ENCODE measurements around the gene PSMB2. TPM values are rescaled to one million over a fixed set of nuclear protein-coding genes. Genes with fewer than 3 reads are reported as not detected.
A peak's percentile ranks its signal among the peaks of the same experiment; 100 is the strongest.

Gene PSMB2
- total RNA-seq, 1 experiment from 2014 or later: 86.0 TPM

GRCh38 chr1:35589516-35590427 lies 51.6 kb downstream of the PSMB2 start:
- no peaks in the 10 kb centered on the region for H3K23me2 ChIP-seq (ENCODE audit: insufficient read length, low read depth, low read length, poor library complexity, severe bottlenecking)
- H2BK20ac ChIP-seq (ENCODE audit: low read depth, low read length, poor library complexity, severe bottlenecking): no peak overlapping the region
- no peaks in the 10 kb centered on the region for H3K27me3 ChIP-seq (ENCODE audit: insufficient read depth, low read length)
- no peak overlapping the region for H3K4me2 ChIP-seq (ENCODE audit: insufficient read depth, insufficient read length, low read length)
- peak overlapping the region in 1 of 2 experiments; percentile 15; a peak in 2 of 5 replicates for H3K4me3 Mint-ChIP-seq
- H3K4me1 ChIP-seq (ENCODE audit: insufficient read depth, low read length): no peaks in the 10 kb centered on the region
- no peak overlapping the region for H3K27ac ChIP-seq (ENCODE audit: insufficient read length, low read depth, low read length)
- no peak for DNase-seq
- H3K36me3 Mint-ChIP-seq (ENCODE audit: insufficient read depth in 1 of 3, low read depth in 3 of 3): 0 out of 7 replicates have a peak, but pooled peaks cover 0 to 3% (median 0%) of the 10 kb centered on the region in 3 experiments
- H3K9ac ChIP-seq (ENCODE audit: extremely low read depth, insufficient read length, low read length): no peak overlapping the region
- H3K4me1 Mint-ChIP-seq: peaks cover 5 to 8% of the 10 kb centered on the region in 2 experiments
- peaks cover 2% of the 10 kb centered on the region for H4K20me1 ChIP-seq (ENCODE audit: control insufficient read depth, insufficient read depth, insufficient read length)
- no peak overlapping the region for H2BK15ac ChIP-seq (ENCODE audit: low read depth, low read length)
- TF ChIP-seq CTCF (conservative IDR thresholded peaks at IDR 0.05): no peak
- H2AFZ ChIP-seq (ENCODE audit: low read length): no peak overlapping the region
- H4K5ac ChIP-seq (ENCODE audit: insufficient read length, low read depth, low read length): no peak overlapping the region
- no peak overlapping the region for H3K4ac ChIP-seq (ENCODE audit: low read depth, low read length)
- no peak overlapping the region for H2BK12ac ChIP-seq (ENCODE audit: insufficient read length, low read depth, low read length)
- no peak overlapping the region for H3K56ac ChIP-seq (ENCODE audit: insufficient read length, low read depth, low read length)
- H3K14ac ChIP-seq (ENCODE audit: insufficient read depth, low read length): no peak overlapping the region
- no peaks in the 10 kb centered on the region; a peak in 1 of 5 replicates for H3K9me3 Mint-ChIP-seq
- H3K27ac Mint-ChIP-seq: peak overlapping the region in 1 of 3 experiments; percentile 5; a peak in 2 of 7 replicates
- H4K8ac ChIP-seq (replicated peaks; ENCODE audit: insufficient read length, low read depth, low read length): no peak overlapping the region
- no peak overlapping the region for H3T11ph ChIP-seq (ENCODE audit: low read length)
- no peak overlapping the region for H3K23ac ChIP-seq (ENCODE audit: insufficient read length, low read depth, low read length)
- no CpG with 5 or more reads among the region's 15 CpGs for WGBS (ENCODE audit: extremely low coverage, insufficient read length, low lambda C conversion rate)
- no peak overlapping the region for H3K18ac ChIP-seq (ENCODE audit: insufficient read length, low read depth, low read length)
- H2BK120ac ChIP-seq (ENCODE audit: low read depth, low read length, poor library complexity, severe bottlenecking): no peak overlapping the region
- H3K79me2 ChIP-seq (ENCODE audit: insufficient read depth, low read length): no peaks in the 10 kb centered on the region
- no peak overlapping the region for H4K91ac ChIP-seq (ENCODE audit: insufficient read length, low read depth, low read length)
- H2BK5ac ChIP-seq (ENCODE audit: insufficient read length, low read length): no peak overlapping the region
- H3K79me1 ChIP-seq (ENCODE audit: insufficient read depth, low read depth, low read length, poor library complexity, severe bottlenecking): no peaks in the 10 kb centered on the region
- H3K27me3 Mint-ChIP-seq (ENCODE audit: low read depth): peaks cover 2% of the 10 kb centered on the region; the same call in 1 of the 2 replicates
- no peaks in the 10 kb centered on the region for H3K9me3 ChIP-seq (ENCODE audit: control insufficient read depth, low read depth, low read length)
- no peak overlapping the region for H2AK5ac ChIP-seq (ENCODE audit: insufficient read length, low read length)

Measured in H9 (cell line).